Esophagus (tissue), 2 donors: ENCODE results near the gene TAF4. TPM values are rescaled to one million over a fixed set of nuclear protein-coding genes. Genes with fewer than 3 reads are reported as not detected.
"Not testable (repeated sequence)": the region's sequence is repeated elsewhere in the genome, so short reads cannot be mapped to it uniquely, and the experiment has no call there.

Experiments
- H3K27ac ChIP-seq, 2 donors: one replicate each; pipeline ENCODE4 v1.5.1; 2013; ENCODE audit warnings: low read depth in 2 of 2, mild to moderate bottlenecking in 2 of 2, inconsistent platforms in 1 of 2, low read length in 1 of 2, moderate library complexity in 1 of 2
- H3K27me3 ChIP-seq, 2 donors: one replicate each; pipeline ENCODE4 v1.6.1; 2013; ENCODE audit warnings: low read length in 2 of 2, control low read depth in 1 of 2, mild to moderate bottlenecking in 1 of 2; ENCODE audit not compliant: insufficient read depth in 2 of 2, control insufficient read depth in 1 of 2
- H3K36me3 ChIP-seq, 2 donors: one replicate each; pipeline ENCODE4 v1.6.1; 2013; ENCODE audit warnings: low read length in 1 of 2; ENCODE audit not compliant: control insufficient read depth in 2 of 2, insufficient read depth in 2 of 2
- H3K4me1 ChIP-seq, 2 donors: one replicate each; pipeline ENCODE4 v1.6.1; 2013; ENCODE audit warnings: low read length in 1 of 2; ENCODE audit not compliant: control insufficient read depth in 2 of 2, insufficient read depth in 2 of 2
- H3K4me3 ChIP-seq, 2 donors: one replicate each; pipeline ENCODE4 v1.5.1; 2013; ENCODE audit warnings: low read length in 2 of 2, mild to moderate bottlenecking in 2 of 2, low read depth in 1 of 2, moderate library complexity in 1 of 2
- H3K9me3 ChIP-seq, 2 donors: one replicate each; pipeline ENCODE4 v1.6.1; 2013; ENCODE audit warnings: mild to moderate bottlenecking in 2 of 2, low read depth in 1 of 2, low read length in 1 of 2, moderate library complexity in 1 of 2; ENCODE audit not compliant: control insufficient read depth in 2 of 2, insufficient read depth in 1 of 2
- WGBS, 2 donors: extraction: QIAGEN DNeasy Blood & Tissue Kit; methylation state at CpG; one replicate each; pipeline ENCODE4 v1.1.7; 2013; 5-methylcytosine and 5-hydroxymethylcytosine counted together
- polyA plus RNA-seq, 2 donors: library from polyadenylated mRNA; stranded (reverse); fragments of 200-250 nt; gene quantifications; one replicate each; pipeline ENCODE4 v1.2.3, GENCODE V29; 2013
- donor health status: healthy with polysubstance abuse.
- donor health status: Bipolar disorder and iron deficiency.

The TAF4 gene
- polyA plus RNA-seq, 2 donors = 4.2 to 5.8 TPM

- H3K4me3 ChIP-seq = no peak overlapping the region
- H3K9me3 ChIP-seq = peaks cover 3 to 9% of the 10 kb centered on the region in 2 donors
- no peaks in the 10 kb centered on the region for H3K4me1 ChIP-seq
- no peak overlapping the region for H3K27ac ChIP-seq
- no peaks in the 10 kb centered on the region for H3K27me3 ChIP-seq
- H3K36me3 ChIP-seq = peaks cover 14 to 34% of the 10 kb centered on the region in 2 donors
- 83 to 90% methylated on average over 16 of the region's 16 CpGs for WGBS, 2 donors
Measured at GRCh38 chr20:61986762-61987321, 78.8 kb downstream of the TAF4 start.

DNA sequence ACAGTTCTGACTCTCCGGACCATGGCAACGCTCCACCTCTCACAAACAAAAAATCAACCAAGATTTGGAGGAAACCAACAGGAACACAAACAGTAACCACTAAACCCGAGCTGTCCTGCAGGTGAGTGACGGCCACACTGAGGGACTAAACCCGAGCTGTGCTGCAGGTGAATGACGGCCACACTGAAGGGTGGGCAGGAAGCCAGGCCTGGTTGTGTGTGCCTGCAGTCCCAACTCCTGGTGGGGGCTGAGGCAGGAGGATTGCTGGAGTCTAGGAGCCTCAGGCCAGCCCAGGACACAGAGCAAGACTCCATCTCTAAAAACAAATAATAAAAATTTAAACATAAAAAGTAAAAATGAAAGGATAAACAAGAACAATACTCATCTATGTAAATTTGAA, 80.6 kb downstream of the TAF4 start:
- 92% methylated on average over 6 of the region's 6 CpGs for WGBS, 2 donors
- Histone ChIP-seq H3K9me3 (peaks cover 0 to 5% of the 10 kb centered on the region in 2 donors), H3K36me3 (peaks cover 14 to 39% of the 10 kb centered on the region in 2 donors), H3K27me3 (no peaks in the 10 kb centered on the region), H3K27ac (no peak overlapping the region), H3K4me1 (no peaks in the 10 kb centered on the region), H3K4me3 (no peak overlapping the region)

DNA sequence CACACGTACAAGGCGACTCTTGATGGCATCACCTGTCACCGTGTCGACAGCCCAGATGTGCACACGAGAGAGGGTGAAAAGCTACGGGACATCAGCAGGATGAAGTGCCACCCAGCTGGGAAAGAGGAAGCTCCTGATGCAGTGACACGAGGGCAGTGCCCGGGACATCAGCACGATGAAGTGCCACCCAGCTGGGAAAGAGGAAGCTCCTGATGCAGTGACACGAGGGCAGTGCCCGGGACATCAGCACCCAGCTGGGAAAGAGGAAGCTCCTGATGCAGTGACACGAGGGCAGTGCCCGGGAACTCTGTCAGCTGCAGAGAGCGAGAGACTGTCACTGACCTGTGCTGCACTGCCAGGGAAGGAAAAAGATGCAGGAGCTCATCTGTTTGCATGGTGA, 81.2 kb downstream of the TAF4 start:
- WGBS, 2 donors = 88 to 91% methylated on average over 12 to 14 of the region's 14 CpGs
- not testable (repeated sequence) for H3K4me1 ChIP-seq, H3K27me3 ChIP-seq, H3K4me3 ChIP-seq, H3K9me3 ChIP-seq, H3K27ac ChIP-seq
- H3K36me3 ChIP-seq = peaks cover 14 to 37% of the 10 kb centered on the region in 2 donors

DNA sequence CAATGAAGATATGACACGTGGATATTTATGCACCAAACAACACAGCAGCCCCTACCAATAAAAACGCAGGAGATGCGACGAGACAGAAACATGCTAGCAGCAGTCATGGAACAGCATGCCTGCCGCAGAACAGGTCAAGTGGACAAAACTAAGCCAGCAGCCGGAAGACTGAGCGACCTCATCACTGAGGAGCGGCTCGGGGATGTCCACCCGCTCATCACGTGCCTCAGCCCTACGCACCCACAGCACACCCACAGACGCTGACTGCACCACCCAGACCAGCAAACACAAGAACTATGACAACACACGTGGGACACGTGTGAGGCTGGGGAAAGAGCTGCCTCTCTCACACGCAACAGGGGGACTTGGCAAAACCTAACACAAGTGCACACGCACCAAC, 81.7 kb downstream of the TAF4 start:
- Histone ChIP-seq H3K4me1 (no peaks in the 10 kb centered on the region), H3K27me3 (no peaks in the 10 kb centered on the region), H3K4me3 (no peak overlapping the region), H3K9me3 (peaks cover 0 to 5% of the 10 kb centered on the region in 2 donors), H3K27ac (no peak overlapping the region), H3K36me3 (peaks cover 14 to 34% of the 10 kb centered on the region in 2 donors)
- WGBS, 2 donors = 87 to 89% methylated on average over 17 of the region's 17 CpGs

GRCh38 chr20:61982951-61983315, 82.7 kb downstream of the TAF4 start:
- Histone ChIP-seq H3K27ac (no peak overlapping the region), H3K4me1 (no peaks in the 10 kb centered on the region), H3K27me3 (no peaks in the 10 kb centered on the region), H3K4me3 (no peak overlapping the region), H3K9me3 (peaks cover 0 to 5% of the 10 kb centered on the region in 2 donors), H3K36me3 (peaks cover 12 to 31% of the 10 kb centered on the region in 2 donors)
- WGBS, 2 donors = 94 to 96% methylated on average over 11 of the region's 11 CpGs

GRCh38 chr20:61982191-61982950, 83.3 kb downstream of the TAF4 start:
- H3K27me3 ChIP-seq = no peaks in the 10 kb centered on the region
- no peak overlapping the region for H3K27ac ChIP-seq
- peaks cover 11 to 31% of the 10 kb centered on the region in 2 donors for H3K36me3 ChIP-seq
- H3K4me1 ChIP-seq = no peaks in the 10 kb centered on the region
- 83 to 85% methylated on average over 18 of the region's 18 CpGs for WGBS, 2 donors
- H3K4me3 ChIP-seq = no peak overlapping the region
- peaks cover 0 to 5% of the 10 kb centered on the region in 2 donors for H3K9me3 ChIP-seq

- H3K27ac ChIP-seq, H3K9me3 ChIP-seq, H3K27me3 ChIP-seq, H3K4me1 ChIP-seq, H3K4me3 ChIP-seq: not testable (repeated sequence)
- 75% methylated on average over 11 of the region's 11 CpGs for WGBS, 2 donors
- peaks cover 4 to 33% of the 10 kb centered on the region in 2 donors for H3K36me3 ChIP-seq
Measured at GRCh38 chr20:61981691-61982090, 84.0 kb downstream of the TAF4 start.

DNA sequence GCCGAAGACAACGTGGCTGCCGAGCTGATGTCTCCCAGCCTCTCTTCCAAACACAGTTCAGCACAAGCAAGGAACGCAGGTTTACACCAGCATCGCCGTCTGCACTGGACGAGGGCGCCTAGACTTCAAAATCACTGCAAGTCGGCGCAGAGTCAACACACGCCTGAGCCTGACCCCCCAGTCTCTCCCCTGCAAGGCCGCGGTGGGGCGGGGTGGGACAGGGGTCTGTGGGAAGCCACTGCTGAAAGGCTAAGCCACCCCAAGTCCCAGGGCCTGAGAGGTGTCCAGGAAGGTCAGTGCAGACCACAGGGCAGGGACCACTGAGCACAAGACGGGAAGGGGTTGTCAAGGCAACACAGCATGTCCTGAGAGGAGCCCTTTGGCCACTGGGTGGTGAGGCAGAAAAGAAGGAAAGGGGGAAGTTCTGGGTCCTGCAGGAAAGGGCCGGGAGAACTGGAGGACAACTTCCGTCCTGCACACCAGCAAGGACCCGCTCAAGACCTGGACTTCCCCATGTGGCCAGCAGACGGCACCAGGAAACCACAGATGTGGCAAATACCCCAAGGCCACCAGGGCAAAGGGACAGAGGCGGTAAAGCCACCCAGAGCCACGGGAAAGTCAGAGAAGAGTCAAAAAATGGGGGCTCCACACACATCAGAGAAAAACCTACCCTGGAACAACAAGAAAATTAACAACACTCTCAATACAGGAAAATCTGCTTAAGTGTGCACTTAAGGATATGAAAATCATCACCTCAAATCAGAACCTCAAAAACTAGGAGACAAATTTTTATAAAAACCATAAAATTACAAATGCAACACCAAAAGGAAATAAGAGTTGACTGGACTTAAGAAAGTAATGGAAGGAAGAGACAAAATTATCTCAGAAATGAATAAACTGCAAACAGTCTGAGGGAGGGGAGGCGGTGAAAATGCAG, 84.8 kb downstream of the TAF4 start:
- peaks cover 0 to 5% of the 10 kb centered on the region in 2 donors for H3K9me3 ChIP-seq
- 82 to 85% methylated on average over 22 of the region's 22 CpGs for WGBS, 2 donors
- no peak overlapping the region for H3K27ac ChIP-seq
- H3K4me1 ChIP-seq = no peaks in the 10 kb centered on the region
- no peak overlapping the region for H3K4me3 ChIP-seq
- no peaks in the 10 kb centered on the region for H3K27me3 ChIP-seq
- peaks cover 3 to 37% of the 10 kb centered on the region in 2 donors for H3K36me3 ChIP-seq

DNA sequence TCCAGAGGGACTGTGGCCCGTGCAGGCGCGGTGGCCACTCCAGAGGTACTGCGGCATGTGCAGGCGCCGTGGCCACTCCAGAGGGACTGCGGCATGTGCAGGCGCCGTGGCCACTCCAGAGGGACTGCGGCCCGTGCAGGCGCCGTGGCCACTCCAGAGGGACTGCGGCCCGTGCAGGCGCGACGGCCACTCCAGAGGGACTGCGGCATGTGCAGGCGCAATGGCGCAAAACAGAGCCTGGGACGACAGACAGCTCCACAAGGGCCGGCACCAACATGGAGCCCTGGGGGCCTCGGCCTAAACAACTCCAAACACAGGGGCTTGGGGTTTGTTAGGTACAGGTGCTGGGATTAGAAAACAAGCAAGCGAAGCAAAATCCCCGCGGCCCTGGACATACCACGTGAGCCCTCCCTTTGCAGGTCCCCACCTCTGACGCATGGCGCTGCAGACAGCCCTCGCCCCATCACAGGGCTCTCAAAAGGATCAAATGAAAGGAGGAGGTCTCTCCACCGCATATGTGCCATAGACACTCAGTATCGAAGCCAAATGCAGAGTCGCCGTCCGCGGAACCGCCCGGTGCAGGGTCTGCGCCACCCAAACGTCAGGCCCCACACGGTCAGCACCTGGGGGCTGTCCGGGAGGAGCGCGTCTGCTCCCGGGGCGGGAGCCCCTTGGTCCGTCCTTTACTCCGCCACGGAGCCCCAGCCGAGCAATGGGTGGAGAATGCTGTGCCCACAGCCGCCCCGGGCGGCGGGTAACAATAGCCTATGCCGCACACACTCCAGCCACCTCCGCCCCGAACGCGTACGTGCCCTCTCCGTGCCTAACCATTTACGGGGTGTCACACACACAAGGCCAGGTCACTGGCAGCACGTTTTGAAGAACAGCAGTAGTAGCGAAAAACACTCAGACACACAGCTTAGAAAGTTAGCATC, 85.7 kb downstream of the TAF4 start:
- peaks cover 0 to 5% of the 10 kb centered on the region in 2 donors for H3K9me3 ChIP-seq
- no peaks in the 10 kb centered on the region for H3K27me3 ChIP-seq
- H3K27ac ChIP-seq = no peak overlapping the region
- H3K36me3 ChIP-seq = peaks cover 0 to 31% of the 10 kb centered on the region in 2 donors
- H3K4me1 ChIP-seq = no peaks in the 10 kb centered on the region
- no peak overlapping the region for H3K4me3 ChIP-seq
- WGBS, 2 donors = 96 to 97% methylated on average over 63 to 65 of the region's 65 CpGs
